Gastrocnemius medialis (tissue), 4 donors: ENCODE results near the gene HIP1R.

ENCODE experiments used
- CTCF ChIP-seq, 5 experiments: fragments of 450-650 bp in 3 of 5; fragments of 200-600 bp in 2 of 5; sonication (generic) in 2 of 5; IDR thresholded peaks in 4 of 5; conservative IDR thresholded peaks in 1 of 5; 1 replicate in 4 of 5; 2 replicates in 1 of 5; pipeline ENCODE4 v1.5.1; 2016 to 2019; ENCODE audit warnings: antibody characterized with exemption in 5 of 5, mild to moderate bottlenecking in 3 of 5, moderate library complexity in 3 of 5
- POLR2A ChIP-seq, 2 donors: fragments of 450-650 bp; IDR thresholded peaks; one replicate each; pipeline ENCODE4 v1.6.1; 2017; ENCODE audit warnings: antibody characterized with exemption in 2 of 2, mild to moderate bottlenecking in 2 of 2, moderate library complexity in 2 of 2

GRCh38 chr12:122870867-122871664, 35.8 kb downstream of the HIP1R start:
- TF ChIP-seq CTCF (IDR thresholded peaks at IDR 0.05 in 4 of 5, conservative IDR thresholded peaks at IDR 0.05 in 1 of 5) (no peak), POLR2A (IDR thresholded peaks at IDR 0.05) (peak in 1 of 2 donors; percentile 28)
